Nephron progenitor cell (in vitro differentiated cells): ENCODE data around the gene NLGN1.

Experiments used
- DNase-seq: peaks from one replicate; pipeline ENCODE4 v3.0.0; 2021
- H3K27ac Mint-ChIP-seq: 2 replicates; pipeline ENCODE4 v1.8.0; 2021; ENCODE audit warnings: mild to moderate bottlenecking, moderate library complexity, mixed read lengths
- H3K27me3 Mint-ChIP-seq: 2 replicates; pipeline ENCODE4 v1.8.0; 2021; ENCODE audit warnings: mild to moderate bottlenecking, low read depth, mixed read lengths; ENCODE audit not compliant: poor library complexity
- H3K36me3 Mint-ChIP-seq: 2 replicates; pipeline ENCODE4 v1.8.0; 2021; ENCODE audit warnings: low read depth, mixed read lengths
- H3K4me1 Mint-ChIP-seq: 2 replicates; pipeline ENCODE4 v1.8.0; 2021; ENCODE audit warnings: mixed read lengths
- H3K4me3 Mint-ChIP-seq: 2 replicates; pipeline ENCODE4 v1.8.0; 2021; ENCODE audit warnings: mild to moderate bottlenecking, moderate library complexity, mixed read lengths
- H3K9me3 Mint-ChIP-seq: 2 replicates; pipeline ENCODE4 v1.8.0; 2021; ENCODE audit warnings: mild to moderate bottlenecking, moderate library complexity, mixed read lengths
- TF ChIP-seq, protein P1 (sequence below): fragments of 200-600 bp; sonication (generic); IDR thresholded peaks from 2 replicates; pipeline ENCODE4 v1.5.0; 2021; ENCODE audit warnings: antibody characterized with exemption

NLGN1 gene

DNA sequence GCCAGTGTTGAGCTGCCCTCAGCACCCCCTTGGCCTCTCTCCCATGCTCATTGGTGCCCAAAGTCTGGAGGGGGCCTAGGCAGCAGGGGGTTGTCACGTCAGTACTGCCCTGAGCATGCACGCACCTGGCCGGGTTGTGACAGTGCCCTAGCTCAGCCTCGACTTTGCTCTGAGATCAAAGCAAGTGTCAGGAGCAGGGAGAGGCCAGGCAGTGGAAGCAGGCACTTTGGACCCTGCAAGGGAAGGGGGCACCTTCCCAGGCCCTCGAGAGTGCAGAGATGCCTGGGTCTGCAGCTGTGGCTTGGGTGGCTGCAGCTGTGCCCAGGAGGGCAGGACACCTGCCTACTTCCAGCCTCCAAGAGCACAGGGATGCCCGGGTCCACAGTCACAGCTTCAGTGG is 561.3 kb downstream of the NLGN1 start:
- Mint-ChIP-seq H3K27me3 (no peaks in the 10 kb centered on the region), H3K4me1 (no peaks in the 10 kb centered on the region), H3K27ac (no peak overlapping the region), H3K4me3 (no peak overlapping the region), H3K9me3 (peaks cover 10% of the 10 kb centered on the region), H3K36me3 (no peaks in the 10 kb centered on the region)
- no peak for DNase-seq
- TF ChIP-seq, protein P1, sequence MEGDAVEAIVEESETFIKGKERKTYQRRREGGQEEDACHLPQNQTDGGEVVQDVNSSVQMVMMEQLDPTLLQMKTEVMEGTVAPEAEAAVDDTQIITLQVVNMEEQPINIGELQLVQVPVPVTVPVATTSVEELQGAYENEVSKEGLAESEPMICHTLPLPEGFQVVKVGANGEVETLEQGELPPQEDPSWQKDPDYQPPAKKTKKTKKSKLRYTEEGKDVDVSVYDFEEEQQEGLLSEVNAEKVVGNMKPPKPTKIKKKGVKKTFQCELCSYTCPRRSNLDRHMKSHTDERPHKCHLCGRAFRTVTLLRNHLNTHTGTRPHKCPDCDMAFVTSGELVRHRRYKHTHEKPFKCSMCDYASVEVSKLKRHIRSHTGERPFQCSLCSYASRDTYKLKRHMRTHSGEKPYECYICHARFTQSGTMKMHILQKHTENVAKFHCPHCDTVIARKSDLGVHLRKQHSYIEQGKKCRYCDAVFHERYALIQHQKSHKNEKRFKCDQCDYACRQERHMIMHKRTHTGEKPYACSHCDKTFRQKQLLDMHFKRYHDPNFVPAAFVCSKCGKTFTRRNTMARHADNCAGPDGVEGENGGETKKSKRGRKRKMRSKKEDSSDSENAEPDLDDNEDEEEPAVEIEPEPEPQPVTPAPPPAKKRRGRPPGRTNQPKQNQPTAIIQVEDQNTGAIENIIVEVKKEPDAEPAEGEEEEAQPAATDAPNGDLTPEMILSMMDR, result no peak

DNA sequence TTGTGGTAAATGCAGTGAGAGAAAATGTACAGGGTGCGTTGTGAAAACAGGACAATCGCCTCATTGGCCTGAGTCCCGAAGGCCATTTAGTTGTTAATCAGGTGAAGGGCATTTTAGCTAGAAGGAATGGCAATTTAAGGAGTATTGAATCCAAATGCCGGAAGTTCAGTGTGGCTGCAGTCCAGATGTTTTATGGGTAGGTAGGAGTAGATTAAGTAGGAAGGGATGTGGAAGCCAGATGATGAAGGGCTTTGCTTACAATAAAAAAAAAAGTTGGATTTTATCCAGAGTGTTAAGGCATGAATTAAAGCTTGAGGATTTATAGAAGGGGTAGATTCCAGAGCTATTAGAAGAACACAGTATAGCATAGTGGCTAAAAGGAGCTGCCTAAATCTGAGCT is 572.7 kb downstream of the NLGN1 start:
- Mint-ChIP-seq H3K27ac (no peak overlapping the region), H3K27me3 (peaks cover 2% of the 10 kb centered on the region), H3K4me3 (no peak overlapping the region), H3K36me3 (no peaks in the 10 kb centered on the region), H3K9me3 (no peaks in the 10 kb centered on the region), H3K4me1 (peaks cover 3% of the 10 kb centered on the region)
- DNase-seq, result no peak
- TF ChIP-seq, protein P1, result no peak

DNA sequence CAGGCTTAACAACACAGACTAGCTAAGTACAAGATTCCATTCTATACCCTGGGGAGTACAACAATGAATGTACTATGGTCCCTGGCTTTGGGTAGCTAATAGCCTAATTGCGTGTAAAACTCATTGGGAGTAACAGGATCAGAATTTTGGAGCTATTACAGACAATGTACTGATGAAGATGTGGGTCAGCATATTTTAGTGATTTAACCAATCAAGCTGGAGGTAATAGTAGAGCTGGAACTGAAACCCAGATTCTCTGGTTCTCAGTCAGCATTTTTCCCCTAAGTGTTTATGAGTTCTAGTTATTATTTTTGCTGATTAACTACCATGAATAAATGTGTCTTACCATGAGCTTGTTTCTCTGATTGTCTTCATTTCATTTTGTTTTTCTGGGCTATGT is 578.7 kb downstream of the NLGN1 start:
- Mint-ChIP-seq H3K4me3 (no peak overlapping the region), H3K27ac (no peak overlapping the region), H3K27me3 (no peaks in the 10 kb centered on the region), H3K9me3 (no peaks in the 10 kb centered on the region), H3K4me1 (no peaks in the 10 kb centered on the region), H3K36me3 (no peaks in the 10 kb centered on the region)
- TF ChIP-seq, protein P1, result no peak
- no peak for DNase-seq

DNA sequence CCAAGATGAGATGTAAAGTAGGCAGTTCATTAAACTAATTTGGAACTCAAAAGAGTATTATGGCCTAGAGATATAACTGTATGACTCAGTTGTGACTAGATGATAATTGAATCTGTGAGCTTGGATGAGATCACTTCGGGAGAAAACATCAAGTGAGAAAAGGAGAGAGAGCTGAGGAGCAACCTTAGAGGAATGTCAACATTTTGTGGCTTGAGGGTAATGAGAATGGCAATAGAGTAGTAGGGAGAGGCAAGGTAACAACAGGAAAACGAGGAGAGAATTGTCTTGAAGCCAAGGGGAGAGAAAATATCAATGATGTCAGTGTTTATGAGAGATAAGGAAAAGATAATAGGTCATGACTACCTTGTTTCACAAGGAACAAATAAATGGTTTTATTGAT is 580.2 kb downstream of the NLGN1 start:
- Mint-ChIP-seq H3K9me3 (no peaks in the 10 kb centered on the region), H3K27ac (no peak overlapping the region), H3K36me3 (no peaks in the 10 kb centered on the region), H3K27me3 (no peaks in the 10 kb centered on the region), H3K4me3 (no peak overlapping the region), H3K4me1 (no peaks in the 10 kb centered on the region)
- DNase-seq, result no peak
- TF ChIP-seq, protein P1, result no peak

DNA sequence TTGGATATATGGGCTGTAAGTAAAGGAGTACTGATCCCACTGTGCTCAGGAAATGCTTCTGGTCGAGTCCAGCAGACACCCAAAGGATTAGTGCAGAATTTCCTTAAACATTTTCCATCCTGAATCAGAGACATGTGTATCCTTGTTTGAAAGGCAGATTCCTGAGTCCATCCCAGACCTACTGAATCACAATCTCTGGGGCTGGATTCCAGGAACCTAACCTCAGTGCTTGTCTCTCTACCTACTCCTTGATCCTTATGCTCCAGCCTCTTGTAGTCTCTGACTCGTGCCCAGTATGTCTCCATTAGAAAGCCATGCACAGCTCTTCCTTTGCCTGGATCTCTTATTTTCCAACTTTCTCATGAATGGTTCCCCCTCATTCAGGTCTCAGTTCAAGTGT is 585.8 kb downstream of the NLGN1 start:
- no peak for DNase-seq
- TF ChIP-seq, protein P1, result no peak
- Mint-ChIP-seq H3K4me1 (no peaks in the 10 kb centered on the region), H3K27me3 (no peaks in the 10 kb centered on the region), H3K4me3 (no peak overlapping the region), H3K27ac (no peak overlapping the region), H3K36me3 (no peaks in the 10 kb centered on the region), H3K9me3 (no peaks in the 10 kb centered on the region)

DNA sequence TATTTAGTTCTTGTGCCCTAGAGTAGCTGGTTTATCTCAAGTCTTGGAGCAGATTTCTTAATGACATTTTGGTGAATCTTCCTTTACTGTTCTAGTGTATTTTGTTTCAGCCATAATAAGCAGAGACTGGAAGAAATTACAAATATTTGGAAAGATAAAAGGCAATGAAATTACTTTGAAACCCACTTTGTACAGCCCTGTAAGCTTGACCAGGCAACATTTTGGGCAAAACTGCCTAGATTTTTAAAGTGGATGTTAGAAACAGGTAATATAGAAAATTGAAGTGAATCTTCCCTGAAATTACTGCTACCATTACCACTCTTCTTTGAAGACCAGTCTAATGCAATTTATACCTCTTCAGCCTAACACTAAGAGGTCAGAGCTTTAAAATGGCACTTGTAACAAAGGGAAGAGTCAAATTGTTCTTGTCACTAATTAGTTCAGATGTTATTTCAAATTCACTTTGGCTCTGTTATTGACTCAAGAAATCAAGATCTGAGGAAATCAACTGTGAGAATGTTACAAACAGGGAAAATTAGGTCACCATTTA is 589.4 kb downstream of the NLGN1 start:
- TF ChIP-seq, protein P1, result no peak
- Mint-ChIP-seq H3K4me3 (no peak overlapping the region), H3K27me3 (no peaks in the 10 kb centered on the region), H3K4me1 (no peaks in the 10 kb centered on the region), H3K27ac (no peak overlapping the region), H3K9me3 (no peaks in the 10 kb centered on the region), H3K36me3 (no peaks in the 10 kb centered on the region)
- DNase-seq, result no peak
